CD4-positive, alpha-beta T cell treated with Interferon gamma for 1 hour (primary cell): ENCODE data around the gene FLT1.
A peak's percentile ranks its signal among the peaks of the same experiment; 100 is the strongest.

Experiments
- DNase-seq: peaks from one replicate; pipeline ENCODE4 v3.0.0-alpha.2; 2020

FLT1 gene

GRCh38 chr13:28485996-28486543, 8.9 kb downstream of the FLT1 start:
- DNase-seq: no peak

- no peak for DNase-seq
Observed at GRCh38 chr13:28485551-28485950, 9.4 kb downstream of the FLT1 start.

GRCh38 chr13:28485097-28485496, 9.8 kb downstream of the FLT1 start:
- DNase-seq: no peak

DNA sequence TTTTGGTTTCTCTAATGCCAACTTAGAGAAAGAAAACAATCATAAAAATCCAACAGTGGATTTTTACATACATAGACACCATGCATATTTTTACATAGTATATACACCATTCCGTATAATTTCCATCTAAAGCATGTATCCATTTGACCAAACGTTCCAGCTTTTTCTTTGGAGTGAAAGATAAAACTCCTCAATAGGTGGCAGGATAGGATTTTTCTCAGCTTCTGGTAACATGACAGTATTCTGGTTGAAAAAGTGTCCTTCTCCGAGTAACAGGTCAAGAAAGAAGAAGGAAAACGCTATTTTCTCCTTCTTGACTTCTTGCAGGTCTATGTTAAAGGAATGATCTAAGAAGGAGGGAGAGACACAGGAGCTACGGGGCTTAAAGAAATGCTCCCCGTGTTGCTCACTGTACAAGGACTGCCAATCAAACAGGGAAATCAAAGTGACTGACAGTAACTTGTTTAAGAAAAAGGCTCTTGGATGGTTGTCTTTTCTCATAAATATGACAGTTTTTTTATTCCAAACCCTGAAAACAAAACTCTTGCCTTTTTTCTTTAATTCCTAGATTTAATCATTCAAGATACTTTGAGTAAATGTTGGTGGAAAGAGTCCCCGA, 11.5 kb downstream of the FLT1 start:
- no peak for DNase-seq

GRCh38 chr13:28479005-28479404, 15.9 kb downstream of the FLT1 start:
- no peak for DNase-seq

DNA sequence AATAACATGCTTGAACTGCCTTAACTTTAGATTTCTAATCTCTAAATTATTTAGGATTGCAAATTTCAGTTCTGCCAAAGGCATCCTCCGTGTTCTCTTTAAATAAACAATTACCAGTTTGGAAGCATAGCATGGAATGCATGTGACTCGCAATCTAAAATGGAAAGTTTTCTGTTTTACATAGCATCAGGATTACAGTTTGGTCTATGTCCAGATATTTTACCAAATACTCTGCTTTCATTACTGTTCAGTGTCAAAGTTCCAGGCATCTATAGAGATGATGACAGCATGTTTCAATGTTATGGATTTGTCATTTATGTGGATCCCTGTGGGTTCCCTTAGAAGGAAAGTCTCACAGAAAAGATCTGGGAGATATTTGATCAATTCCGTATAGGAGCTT, 16.8 kb downstream of the FLT1 start:
- DNase-seq: no peak

DNA sequence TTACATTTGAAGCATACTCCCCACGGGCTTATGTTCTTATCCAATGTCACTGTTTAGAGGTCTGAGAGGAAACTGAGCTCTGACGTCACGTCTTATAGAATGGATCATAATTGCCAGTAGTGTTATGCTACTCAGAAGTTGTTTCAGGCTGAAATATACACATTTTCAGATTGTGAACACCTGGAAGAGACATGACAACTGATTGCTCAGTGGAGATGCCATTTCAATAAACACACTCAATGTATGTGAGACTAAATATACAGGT, 17.3 kb downstream of the FLT1 start:
- no peak for DNase-seq

- no peak for DNase-seq
Observed at GRCh38 chr13:28476919-28477708, 17.8 kb downstream of the FLT1 start.

- no peak for DNase-seq
Observed at GRCh38 chr13:28475916-28476725, 18.8 kb downstream of the FLT1 start.

DNA sequence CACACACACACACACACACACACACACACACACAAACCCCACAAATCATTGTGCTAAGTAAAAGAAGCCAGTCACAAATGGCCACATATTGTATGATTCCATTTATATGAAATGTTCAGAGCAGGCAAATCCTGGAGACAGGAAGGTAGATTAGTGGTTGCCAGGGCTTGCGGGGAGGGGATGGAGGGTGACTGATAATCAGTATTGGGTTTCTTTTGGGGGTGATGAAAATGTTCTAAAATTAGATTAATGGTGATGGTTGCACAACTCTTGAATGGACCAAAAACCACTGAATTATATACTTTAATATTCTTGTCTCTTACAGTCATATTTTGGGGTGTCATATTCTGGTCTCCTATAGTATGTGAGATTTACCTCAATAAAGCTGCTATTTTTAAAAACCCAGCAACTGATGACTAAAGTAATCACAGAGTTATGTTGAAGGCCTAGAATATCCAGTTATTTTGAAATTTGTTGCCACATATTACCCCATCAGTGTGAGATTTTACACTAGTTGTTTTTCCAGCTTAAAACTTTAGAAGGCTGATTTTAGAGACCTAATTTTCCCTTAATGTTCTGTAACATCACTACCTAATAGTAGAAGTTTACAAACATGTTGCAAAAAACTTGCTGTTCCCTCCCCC, 20.3 kb downstream of the FLT1 start:
- DNase-seq: no peak

DNA sequence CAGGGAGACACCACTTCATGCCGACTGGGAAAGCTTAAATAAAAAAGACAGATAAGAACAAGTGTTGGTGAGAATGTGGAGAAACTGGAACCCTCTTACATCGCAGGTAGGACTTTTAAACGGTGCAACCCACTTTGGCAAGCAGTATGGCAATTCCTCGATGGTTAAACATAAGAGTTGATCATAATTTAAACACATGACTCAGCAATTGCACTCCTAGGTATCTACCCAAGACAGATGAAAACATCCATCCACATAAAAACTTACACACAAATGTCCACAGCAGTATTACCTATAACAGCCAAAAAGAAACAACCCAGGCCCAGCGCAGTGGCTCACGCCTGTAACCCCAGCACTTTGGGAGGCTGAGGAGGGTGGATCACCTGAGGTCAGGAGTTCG, 21.9 kb downstream of the FLT1 start:
- DNase-seq: no peak

GRCh38 chr13:28471421-28471820, 23.5 kb downstream of the FLT1 start:
- DNase-seq: no peak

DNA sequence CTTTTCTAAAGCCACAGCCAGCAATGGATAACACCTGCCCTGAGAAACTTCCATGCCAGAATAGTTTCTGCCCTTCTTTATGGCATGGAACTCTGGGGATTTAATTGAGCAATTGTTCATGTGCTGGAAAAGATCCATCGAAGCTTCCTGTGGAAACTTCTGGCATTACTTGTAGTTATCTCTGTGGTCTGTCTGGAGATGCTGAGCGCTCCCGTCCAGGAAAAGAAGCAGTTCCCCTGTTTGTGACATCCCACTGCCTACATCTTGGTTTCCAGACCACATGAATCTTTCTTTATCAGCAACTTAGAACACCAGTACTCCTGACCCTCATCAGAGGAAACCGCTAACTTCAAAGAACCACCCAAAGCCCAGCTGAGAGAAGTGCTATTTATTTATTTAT, 24.6 kb downstream of the FLT1 start:
- DNase-seq: no peak

DNA sequence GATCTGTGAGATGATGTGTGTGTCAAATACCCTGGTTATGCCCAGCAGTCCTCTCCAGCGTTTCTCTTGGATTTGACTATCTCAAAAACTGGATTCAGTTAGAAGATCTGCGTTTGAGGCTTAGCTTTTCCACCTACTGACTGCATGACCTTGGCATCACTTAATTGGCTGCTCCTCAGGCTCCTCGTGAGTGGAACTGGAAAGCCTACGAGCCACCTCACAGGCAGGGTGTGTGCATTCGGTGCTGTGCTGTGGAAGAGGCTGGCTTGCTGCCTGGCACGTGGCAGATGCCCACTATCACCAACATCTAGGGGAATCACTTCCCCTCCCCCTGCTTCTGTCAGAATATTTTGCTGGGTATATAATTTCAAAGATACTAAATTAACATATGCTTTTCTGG, 25.6 kb downstream of the FLT1 start:
- DNase-seq: no peak

DNA sequence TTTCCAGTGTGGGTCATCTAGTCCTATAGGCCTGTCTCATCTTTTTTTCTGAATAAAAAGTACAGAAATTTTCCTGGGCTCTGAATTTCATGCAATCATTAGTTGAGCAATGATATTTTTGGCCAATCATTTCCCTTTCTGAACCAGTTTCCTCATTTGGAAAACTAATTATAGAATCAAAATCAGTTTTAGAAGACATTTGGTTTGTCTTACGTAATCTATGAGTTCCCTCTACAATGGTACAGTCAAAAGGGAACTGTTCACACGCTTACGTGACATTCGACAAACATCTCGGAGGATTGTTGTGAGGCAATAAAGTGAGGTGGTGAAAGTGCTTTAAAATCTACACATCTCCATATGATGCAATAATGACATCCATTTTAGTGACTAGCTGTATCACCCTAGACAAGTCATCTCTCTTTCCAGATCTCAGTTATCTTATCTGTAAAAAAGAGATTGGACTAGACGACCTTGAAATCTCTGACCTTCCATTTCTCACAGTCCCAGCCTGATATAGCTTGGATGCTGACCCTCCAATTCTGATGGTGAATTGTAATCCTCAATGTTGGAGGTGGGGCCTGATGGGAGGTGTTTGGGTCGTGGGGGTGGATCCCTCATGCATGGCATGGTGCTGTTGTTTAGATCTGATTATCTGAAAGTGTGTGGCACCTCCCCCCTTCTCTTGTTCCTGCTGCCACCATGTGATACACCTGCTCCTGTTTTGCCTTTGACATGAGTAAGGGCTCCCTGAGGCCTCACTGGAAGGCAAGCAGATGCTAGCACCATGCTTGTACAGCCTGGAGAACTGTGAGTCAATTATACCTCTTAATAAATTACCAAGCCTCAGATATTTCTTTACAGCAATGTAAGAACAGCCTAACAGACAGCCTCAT, 26.7 kb downstream of the FLT1 start:
- DNase-seq: peak; percentile 52

DNA sequence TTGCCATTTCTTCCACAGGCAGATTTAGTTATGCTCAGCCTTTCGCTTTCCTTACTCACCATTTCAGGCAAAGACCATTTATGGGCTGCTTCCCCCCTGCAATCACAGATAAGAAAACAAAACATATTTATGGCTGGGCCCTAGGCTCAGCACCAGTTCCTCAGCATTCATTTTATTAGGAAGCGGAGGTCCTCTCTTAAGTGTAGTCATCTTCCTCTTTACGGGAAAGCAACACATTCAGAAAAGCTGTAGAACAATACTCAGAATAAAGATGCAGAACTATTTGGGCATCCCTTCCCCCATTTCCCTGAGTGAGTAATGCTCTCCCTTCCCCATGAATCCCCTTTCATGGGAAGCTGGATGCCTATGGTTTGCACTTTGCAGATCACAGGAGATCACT, 27.9 kb downstream of the FLT1 start:
- DNase-seq: no peak

- no peak for DNase-seq
Observed at GRCh38 chr13:28466151-28466550, 28.8 kb downstream of the FLT1 start.

DNA sequence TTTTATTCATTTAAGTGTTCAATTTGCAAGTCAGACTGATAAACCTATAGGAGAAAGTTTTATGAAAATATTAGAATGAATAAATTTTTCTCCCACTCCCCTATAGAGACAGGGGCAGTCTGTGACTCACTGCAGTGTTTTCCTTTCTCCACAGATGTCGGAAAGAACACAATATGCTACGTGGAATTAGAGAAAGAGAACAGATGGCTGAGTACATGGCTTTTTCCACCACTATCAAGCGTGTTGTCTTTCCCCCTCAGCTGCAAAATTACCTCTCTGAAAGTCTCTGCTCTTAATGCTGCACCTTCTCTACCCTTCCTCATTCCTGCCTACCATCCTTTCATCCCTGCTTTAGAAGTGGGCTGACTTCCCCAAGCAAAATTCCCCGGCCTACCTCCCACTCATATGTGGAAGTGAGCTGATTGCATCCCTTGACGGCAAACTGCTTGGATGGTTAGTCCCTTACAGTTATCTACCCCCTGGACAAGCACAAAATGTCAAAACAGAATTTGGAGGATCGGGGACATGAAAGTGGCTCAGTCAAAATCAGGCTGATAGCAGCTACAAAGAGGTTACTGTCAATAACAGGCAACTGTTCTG, 30.0 kb downstream of the FLT1 start:
- no peak for DNase-seq

DNA sequence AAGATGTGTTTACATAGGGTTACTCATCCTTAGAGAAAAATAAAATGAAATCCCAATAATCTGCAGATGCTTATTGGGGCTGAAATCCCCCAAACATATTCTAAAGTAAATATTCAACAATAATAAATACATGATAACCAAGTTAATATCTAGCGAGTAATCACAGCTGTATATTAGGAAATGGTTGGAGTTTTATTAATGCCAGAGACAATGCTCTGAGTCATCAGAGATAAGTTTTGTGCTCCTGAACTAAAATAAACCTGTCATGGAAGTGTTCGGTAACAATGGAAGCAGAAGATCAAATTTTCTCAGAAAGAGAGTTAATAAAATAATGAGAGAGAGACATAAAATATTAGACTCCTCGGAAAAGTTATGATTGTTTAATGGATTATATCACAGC, 31.4 kb downstream of the FLT1 start:
- no peak for DNase-seq

DNA sequence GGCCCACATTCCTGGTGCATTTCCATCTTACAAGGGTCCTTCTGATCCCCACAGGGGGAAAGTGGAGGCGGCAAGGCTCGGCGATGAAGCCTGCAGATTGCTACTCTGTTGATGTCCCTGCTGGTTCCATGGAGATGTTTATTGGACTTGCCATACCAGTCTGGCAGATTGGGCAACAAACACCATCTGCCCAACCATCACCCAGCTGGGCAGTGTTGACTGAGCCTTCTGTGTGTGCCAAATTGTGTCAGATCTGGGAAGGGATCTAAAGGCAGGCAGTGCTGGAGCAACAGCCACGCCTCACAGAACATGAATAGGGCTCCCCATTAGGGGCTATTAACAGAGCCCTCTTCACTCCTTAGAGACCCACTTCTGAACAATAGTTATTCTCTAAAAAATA, 35.0 kb downstream of the FLT1 start:
- DNase-seq: no peak

GRCh38 chr13:28458608-28459007, 36.3 kb downstream of the FLT1 start:
- no peak for DNase-seq

GRCh38 chr13:28458051-28458450, 36.9 kb downstream of the FLT1 start:
- DNase-seq: no peak
